ENCODE data around the gene NUCKS1. TPM values are rescaled to one million over a fixed set of nuclear protein-coding genes. Genes with fewer than 3 reads are reported as not detected.

Gene NUCKS1
- total RNA-seq, 1 donor from 2014 or later, result 203 TPM

- Mint-ChIP-seq H3K4me1 (ENCODE audit: low read depth) (no peaks in the 10 kb centered on the region), H3K27ac (ENCODE audit: unreplicated experiment) (no peak overlapping the region), H3K4me3 (ENCODE audit: unreplicated experiment) (no peak overlapping the region), H3K9me3 (ENCODE audit: low read depth) (no peaks in the 10 kb centered on the region), H3K27me3 (ENCODE audit: low read depth) (no peaks in the 10 kb centered on the region), H3K36me3 (ENCODE audit: low read depth) (peaks cover 28% of the 10 kb centered on the region)
- no peak for DNase-seq (ENCODE audit: low spot score)
- no peak for TF ChIP-seq CTCF (IDR thresholded peaks at IDR 0.05)
Observed at GRCh38 chr1:205792961-205793673, 43.1 kb upstream of the NUCKS1 start.

- TF ChIP-seq CTCF (IDR thresholded peaks at IDR 0.05), result no peak
- Mint-ChIP-seq H3K27me3 (ENCODE audit: low read depth) (no peaks in the 10 kb centered on the region), H3K27ac (ENCODE audit: unreplicated experiment) (no peak overlapping the region), H3K4me1 (ENCODE audit: low read depth) (no peaks in the 10 kb centered on the region), H3K36me3 (ENCODE audit: low read depth) (peaks cover 24% of the 10 kb centered on the region), H3K9me3 (ENCODE audit: low read depth) (no peaks in the 10 kb centered on the region), H3K4me3 (ENCODE audit: unreplicated experiment) (no peak overlapping the region)
- no peak for DNase-seq (ENCODE audit: low spot score)
Observed at GRCh38 chr1:205792481-205792881, 42.5 kb upstream of the NUCKS1 start.

GRCh38 chr1:205791568-205792180 lies 41.7 kb upstream of the NUCKS1 start:
- no peak for DNase-seq (ENCODE audit: low spot score)
- no peaks in the 10 kb centered on the region for H3K9me3 Mint-ChIP-seq (ENCODE audit: low read depth)
- no peak overlapping the region for H3K27ac Mint-ChIP-seq (ENCODE audit: unreplicated experiment)
- peak; percentile 82 for TF ChIP-seq CTCF (IDR thresholded peaks at IDR 0.05)
- H3K4me3 Mint-ChIP-seq (ENCODE audit: unreplicated experiment), result no peak overlapping the region
- peaks cover 23% of the 10 kb centered on the region for H3K36me3 Mint-ChIP-seq (ENCODE audit: low read depth)
- H3K4me1 Mint-ChIP-seq (ENCODE audit: low read depth), result no peaks in the 10 kb centered on the region
- no peaks in the 10 kb centered on the region for H3K27me3 Mint-ChIP-seq (ENCODE audit: low read depth)

GRCh38 chr1:205787287-205787916 lies 37.4 kb upstream of the NUCKS1 start:
- Mint-ChIP-seq H3K27me3 (ENCODE audit: low read depth) (no peaks in the 10 kb centered on the region), H3K27ac (ENCODE audit: unreplicated experiment) (no peak overlapping the region), H3K9me3 (ENCODE audit: low read depth) (no peaks in the 10 kb centered on the region), H3K4me1 (ENCODE audit: low read depth) (no peaks in the 10 kb centered on the region), H3K4me3 (ENCODE audit: unreplicated experiment) (no peak overlapping the region), H3K36me3 (ENCODE audit: low read depth) (peaks cover 14% of the 10 kb centered on the region)
- no peak for DNase-seq (ENCODE audit: low spot score)
- no peak for TF ChIP-seq CTCF (IDR thresholded peaks at IDR 0.05)

- Mint-ChIP-seq H3K4me3 (ENCODE audit: unreplicated experiment) (no peak overlapping the region), H3K4me1 (ENCODE audit: low read depth) (no peaks in the 10 kb centered on the region), H3K36me3 (ENCODE audit: low read depth) (peaks cover 14% of the 10 kb centered on the region), H3K27ac (ENCODE audit: unreplicated experiment) (no peak overlapping the region), H3K27me3 (ENCODE audit: low read depth) (no peaks in the 10 kb centered on the region), H3K9me3 (ENCODE audit: low read depth) (no peaks in the 10 kb centered on the region)
- no peak for TF ChIP-seq CTCF (IDR thresholded peaks at IDR 0.05)
- no peak for DNase-seq (ENCODE audit: low spot score)
Observed at GRCh38 chr1:205786601-205787000, 36.6 kb upstream of the NUCKS1 start.

Measured in chondrocyte (in vitro differentiated cells).